Left forelimb (tissue), 1 donor: ENCODE measurements around the gene KRTAP1-1.
"Not testable (repeated sequence)": the region's sequence is repeated elsewhere in the genome, so short reads cannot be mapped to it uniquely, and the experiment has no call there.

Experiments
- DNase-seq: peaks from one replicate; pipeline ENCODE4 v3.0.0-alpha.2; 2018; ENCODE audit warnings: low spot score

Gene KRTAP1-1

GRCh38 chr17:41012326-41013120 lies 28.7 kb downstream of the KRTAP1-1 start:
- DNase-seq: no peak

GRCh38 chr17:41010441-41010840 lies 30.8 kb downstream of the KRTAP1-1 start:
- no peak for DNase-seq

GRCh38 chr17:41009936-41010335 lies 31.3 kb downstream of the KRTAP1-1 start:
- DNase-seq: no peak

- no peak for DNase-seq
Observed at GRCh38 chr17:41009301-41009760, 31.9 kb downstream of the KRTAP1-1 start.

GRCh38 chr17:41008811-41009210 lies 32.4 kb downstream of the KRTAP1-1 start, which contains the start of gene KRTAP3-1:
KRTAP3-1 (minus strand) TSS chr17:41009128; CDS start chr17:41009074, 54 bp downstream.
- no peak for DNase-seq

GRCh38 chr17:41004397-41004796 lies 36.9 kb downstream of the KRTAP1-1 start:
- no peak for DNase-seq

GRCh38 chr17:41003926-41004325 lies 37.3 kb downstream of the KRTAP1-1 start:
- no peak for DNase-seq

- no peak for DNase-seq
Observed at GRCh38 chr17:41002814-41003213, 38.4 kb downstream of the KRTAP1-1 start.

- no peak for DNase-seq
Observed at GRCh38 chr17:41001795-41002194, 39.5 kb downstream of the KRTAP1-1 start.

- not testable (repeated sequence) for DNase-seq
Observed at GRCh38 chr17:40999563-40999962, 41.7 kb downstream of the KRTAP1-1 start, which contains the start of gene KRTAP3-2. KRTAP3-2 (minus strand) TSS chr17:40999906; CDS start chr17:40999853, 53 bp downstream.

GRCh38 chr17:40997361-40997760 lies 43.9 kb downstream of the KRTAP1-1 start:
- DNase-seq: no peak

- no peak for DNase-seq
Observed at GRCh38 chr17:40996829-40997228, 44.4 kb downstream of the KRTAP1-1 start.

- no peak for DNase-seq
Observed at GRCh38 chr17:40995116-40995515, 46.1 kb downstream of the KRTAP1-1 start.

- DNase-seq: no peak
Observed at GRCh38 chr17:40993839-40994238, 47.4 kb downstream of the KRTAP1-1 start, which contains the start of gene KRTAP3-3. KRTAP3-3 (minus strand) TSS chr17:40994164; CDS start chr17:40994097, 67 bp downstream.

GRCh38 chr17:40993084-40993483 lies 48.2 kb downstream of the KRTAP1-1 start:
- DNase-seq: no peak

GRCh38 chr17:40992666-40993065 lies 48.6 kb downstream of the KRTAP1-1 start:
- DNase-seq: no peak
